GM12892 (cell line): ENCODE results near the gene PDGFRA.

Experiments used
- POLR2A ChIP-seq: IDR thresholded peaks from 2 replicates; pipeline ENCODE4 v1.6.1; 2011; ENCODE audit warnings: low read depth, low read length, control low read depth
- POLR2AphosphoS5 ChIP-seq: IDR thresholded peaks from 2 replicates; pipeline ENCODE4 v1.6.1; 2011; ENCODE audit warnings: low read depth, low read length, control low read depth

GRCh38 chr4:54233277-54233696 lies 4.2 kb downstream of the PDGFRA start:
- TF ChIP-seq POLR2AphosphoS5 (no peak), POLR2A (no peak)
